Stimulated activated memory B cell treated with anti-CD40 and anti-IgM and Interleukin-4, amounts not matched to agents 10 μg/mL and 1 μg/mL and 100 μg/mL, for 72 hours (primary cell): ENCODE data around the gene OMG.
"Not testable (repeated sequence)": the region's sequence is repeated elsewhere in the genome, so short reads cannot be mapped to it uniquely, and the experiment has no call there.

Source experiments
- ATAC-seq: fragments of 150-1000 bp; cut with Tn5 transposase; 2 replicates; pipeline ENCODE4 v1.10.0; 2021
- H3K27ac Mint-ChIP-seq: one replicate; pipeline ENCODE4 v1.8.0; 2022; ENCODE audit warnings: mild to moderate bottlenecking, mixed read lengths
- H3K27me3 Mint-ChIP-seq: one replicate; pipeline ENCODE4 v1.8.0; 2022; ENCODE audit warnings: mixed read lengths
- H3K36me3 Mint-ChIP-seq: one replicate; pipeline ENCODE4 v1.8.0; 2022; ENCODE audit warnings: mixed read lengths
- H3K4me1 Mint-ChIP-seq: one replicate; pipeline ENCODE4 v1.8.0; 2022; ENCODE audit warnings: mixed read lengths
- H3K4me3 Mint-ChIP-seq: one replicate; pipeline ENCODE4 v1.8.0; 2022; ENCODE audit warnings: mild to moderate bottlenecking, moderate library complexity, mixed read lengths
- H3K9me3 Mint-ChIP-seq: one replicate; pipeline ENCODE4 v1.8.0; 2022; ENCODE audit warnings: mixed read lengths

OMG gene, protein sequence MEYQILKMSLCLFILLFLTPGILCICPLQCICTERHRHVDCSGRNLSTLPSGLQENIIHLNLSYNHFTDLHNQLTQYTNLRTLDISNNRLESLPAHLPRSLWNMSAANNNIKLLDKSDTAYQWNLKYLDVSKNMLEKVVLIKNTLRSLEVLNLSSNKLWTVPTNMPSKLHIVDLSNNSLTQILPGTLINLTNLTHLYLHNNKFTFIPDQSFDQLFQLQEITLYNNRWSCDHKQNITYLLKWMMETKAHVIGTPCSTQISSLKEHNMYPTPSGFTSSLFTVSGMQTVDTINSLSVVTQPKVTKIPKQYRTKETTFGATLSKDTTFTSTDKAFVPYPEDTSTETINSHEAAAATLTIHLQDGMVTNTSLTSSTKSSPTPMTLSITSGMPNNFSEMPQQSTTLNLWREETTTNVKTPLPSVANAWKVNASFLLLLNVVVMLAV

DNA sequence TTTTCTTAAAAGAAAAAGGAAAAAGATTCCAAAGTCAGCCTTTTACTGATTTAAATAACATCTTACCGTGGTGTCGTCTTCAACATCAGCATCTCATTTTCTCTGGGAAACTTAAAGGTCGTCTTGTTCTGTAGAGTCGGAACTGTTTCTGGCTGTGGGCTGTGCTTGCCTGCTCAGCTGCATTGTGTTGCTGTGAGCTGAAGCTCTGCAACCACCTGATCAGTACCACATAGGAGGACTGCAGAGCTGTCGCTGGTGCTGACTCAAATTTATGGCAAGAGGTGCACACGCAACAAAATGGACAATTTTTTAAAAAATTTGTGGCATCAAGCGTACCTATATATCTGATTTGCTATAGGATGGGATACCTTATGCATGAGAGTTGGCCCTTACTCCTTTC, at the start of gene OMG:
OMG (minus strand) TSS at position 150 of the 400 bp plus-strand sequence. CDS start 908 bp downstream, outside the sequence.
- no peak within 1 kb of the TSS for H3K27ac Mint-ChIP-seq
- H3K27me3 Mint-ChIP-seq = no peaks in the 10 kb centered on the region
- no peak for ATAC-seq
- peaks cover 20% of the 10 kb centered on the region for H3K4me1 Mint-ChIP-seq
- no peak within 1 kb of the TSS for H3K4me3 Mint-ChIP-seq
- peaks cover 6% of the 10 kb centered on the region for H3K36me3 Mint-ChIP-seq
- no peaks in the 10 kb centered on the region for H3K9me3 Mint-ChIP-seq

DNA sequence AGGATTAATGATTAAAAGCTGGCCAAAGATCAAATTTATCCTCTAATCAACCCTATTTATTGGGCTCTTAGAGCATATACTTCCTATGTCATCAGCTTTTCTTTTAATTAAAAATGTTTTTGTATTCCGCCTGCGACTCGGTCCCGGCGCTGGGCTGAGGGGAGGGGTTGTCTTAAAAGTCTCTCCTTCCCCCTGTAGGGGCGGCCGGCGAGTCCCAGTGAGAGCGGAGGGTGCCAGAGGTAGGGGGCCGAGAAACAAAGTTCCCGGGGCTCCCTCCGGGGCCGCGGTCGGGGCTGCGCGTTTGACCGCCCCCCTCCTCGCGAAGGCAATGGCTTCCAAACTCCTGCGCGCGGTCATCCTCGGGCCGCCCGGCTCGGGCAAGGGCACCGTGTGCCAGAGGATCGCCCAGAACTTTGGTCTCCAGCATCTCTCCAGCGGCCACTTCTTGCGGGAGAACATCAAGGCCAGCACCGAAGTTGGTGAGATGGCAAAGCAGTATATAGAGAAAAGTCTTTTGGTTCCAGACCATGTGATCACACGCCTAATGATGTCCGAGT, 48.2 kb upstream of the OMG start:
- not testable (repeated sequence) for H3K27me3 Mint-ChIP-seq, ATAC-seq, H3K4me1 Mint-ChIP-seq, H3K4me3 Mint-ChIP-seq, H3K9me3 Mint-ChIP-seq, H3K27ac Mint-ChIP-seq
- H3K36me3 Mint-ChIP-seq = peaks cover 40% of the 10 kb centered on the region

GRCh38 chr17:31339906-31340661, 43.0 kb upstream of the OMG start:
- no peaks in the 10 kb centered on the region for H3K9me3 Mint-ChIP-seq
- no peaks in the 10 kb centered on the region for H3K27me3 Mint-ChIP-seq
- ATAC-seq = no peak
- H3K36me3 Mint-ChIP-seq = peaks cover 45% of the 10 kb centered on the region
- no peak overlapping the region for H3K4me3 Mint-ChIP-seq
- H3K27ac Mint-ChIP-seq = no peak overlapping the region
- H3K4me1 Mint-ChIP-seq = no peaks in the 10 kb centered on the region

GRCh38 chr17:31329221-31329620, 32.2 kb upstream of the OMG start:
- Mint-ChIP-seq H3K27me3 (no peaks in the 10 kb centered on the region), H3K4me3 (no peak overlapping the region), H3K4me1 (peaks cover 5% of the 10 kb centered on the region), H3K9me3 (no peaks in the 10 kb centered on the region), H3K27ac (no peak overlapping the region), H3K36me3 (peaks cover 25% of the 10 kb centered on the region)
- ATAC-seq = no peak

DNA sequence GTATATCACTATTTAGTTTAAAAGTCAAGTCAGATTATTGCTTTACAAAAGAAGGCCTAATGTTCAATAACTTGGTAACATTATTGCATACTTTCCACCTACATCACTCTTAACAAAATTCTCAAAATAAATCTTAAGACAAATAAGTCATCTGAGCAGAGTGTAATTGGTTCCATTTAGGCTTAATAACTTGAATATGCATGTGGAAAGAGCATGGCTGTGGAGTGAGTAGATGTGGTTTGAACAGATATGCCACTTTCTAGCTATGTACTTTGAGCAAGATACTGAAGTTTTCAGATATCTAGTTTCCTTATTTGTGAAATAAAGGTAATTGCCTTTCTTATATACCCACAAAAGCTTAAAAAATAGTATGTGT, 31.1 kb upstream of the OMG start:
- no peaks in the 10 kb centered on the region for H3K27me3 Mint-ChIP-seq

DNA sequence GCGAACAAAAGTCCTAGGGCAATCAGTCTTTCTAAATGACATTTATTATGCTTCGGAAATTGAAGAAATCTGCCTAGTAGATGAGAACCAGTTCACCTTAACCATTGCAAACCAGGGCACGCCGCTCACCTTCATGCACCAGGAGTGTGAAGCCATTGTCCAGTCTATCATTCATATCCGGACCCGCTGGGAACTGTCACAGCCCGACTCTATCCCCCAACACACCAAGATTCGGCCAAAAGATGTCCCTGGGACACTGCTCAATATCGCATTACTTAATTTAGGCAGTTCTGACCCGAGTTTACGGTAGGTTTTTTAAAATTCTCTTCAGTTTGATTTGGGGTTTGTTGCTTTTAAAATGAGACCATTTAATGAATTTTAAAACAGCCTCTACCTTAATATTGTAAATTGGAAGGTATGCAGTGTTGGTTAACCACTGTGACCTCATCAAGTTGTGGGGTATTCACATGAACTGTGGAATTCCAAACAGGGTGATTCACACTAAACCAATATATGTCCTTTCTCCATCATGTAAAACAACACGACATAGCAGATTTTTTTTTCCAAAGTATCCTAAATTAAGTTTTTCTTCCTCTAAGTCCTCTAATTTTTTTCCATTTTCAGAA, 30.6 kb upstream of the OMG start:
- ATAC-seq = no peak
- Mint-ChIP-seq H3K27ac (no peak overlapping the region), H3K9me3 (no peaks in the 10 kb centered on the region), H3K4me1 (peaks cover 12% of the 10 kb centered on the region), H3K36me3 (peaks cover 25% of the 10 kb centered on the region), H3K4me3 (no peak overlapping the region), H3K27me3 (no peaks in the 10 kb centered on the region)

More for the DNA sequence above, 31.1 kb upstream of the OMG start:
- no peaks in the 10 kb centered on the region for H3K9me3 Mint-ChIP-seq
- no peak overlapping the region for H3K27ac Mint-ChIP-seq
- no peak for ATAC-seq
- H3K4me1 Mint-ChIP-seq = peaks cover 12% of the 10 kb centered on the region
- no peak overlapping the region for H3K4me3 Mint-ChIP-seq
- H3K36me3 Mint-ChIP-seq = peaks cover 25% of the 10 kb centered on the region

- H3K4me3 Mint-ChIP-seq = no peak overlapping the region
- H3K27ac Mint-ChIP-seq = peak overlapping the region; percentile 47
- no peaks in the 10 kb centered on the region for H3K27me3 Mint-ChIP-seq
- no peaks in the 10 kb centered on the region for H3K9me3 Mint-ChIP-seq
- H3K4me1 Mint-ChIP-seq = peaks cover 20% of the 10 kb centered on the region
- no peak for ATAC-seq
- H3K36me3 Mint-ChIP-seq = peaks cover 21% of the 10 kb centered on the region
Measured at GRCh38 chr17:31323551-31323950, 26.5 kb upstream of the OMG start.

- peak overlapping the region; percentile 87 for H3K27ac Mint-ChIP-seq
- no peaks in the 10 kb centered on the region for H3K27me3 Mint-ChIP-seq
- no peaks in the 10 kb centered on the region for H3K9me3 Mint-ChIP-seq
- peaks cover 21% of the 10 kb centered on the region for H3K36me3 Mint-ChIP-seq
- no peak for ATAC-seq
- peak overlapping the region; percentile 82 for H3K4me3 Mint-ChIP-seq
- H3K4me1 Mint-ChIP-seq = peaks cover 24% of the 10 kb centered on the region
Measured at GRCh38 chr17:31321966-31322365, 24.9 kb upstream of the OMG start.

DNA sequence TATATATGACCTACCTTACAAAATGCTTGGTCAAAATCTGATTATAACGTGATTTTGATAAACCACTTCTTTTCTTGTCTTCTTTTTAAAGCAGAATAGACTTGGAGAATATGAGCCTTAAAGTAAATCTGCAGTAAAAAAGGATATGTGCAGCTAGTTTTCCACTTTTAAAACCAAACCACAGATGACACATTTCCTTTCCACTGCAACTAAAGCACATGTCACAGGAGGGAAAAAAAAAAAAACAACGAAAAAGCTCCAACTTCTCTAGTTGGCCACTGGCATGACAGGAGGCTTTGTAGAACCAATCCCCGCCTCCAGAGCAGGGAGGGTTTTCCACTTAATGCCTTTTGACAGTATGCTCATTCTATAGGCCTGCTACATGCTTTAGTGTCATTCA, 24.4 kb upstream of the OMG start, which contains the start of gene EVI2A:
EVI2A (minus strand) TSS at position 142 of the 400 bp plus-strand sequence. CDS start 2,609 bp downstream, outside the sequence.
- peak within 1 kb of the TSS; percentile 82 for H3K4me3 Mint-ChIP-seq
- H3K9me3 Mint-ChIP-seq = no peaks in the 10 kb centered on the region
- ATAC-seq = peak; percentile 86
- peak within 1 kb of the TSS; percentile 87 for H3K27ac Mint-ChIP-seq
- H3K27me3 Mint-ChIP-seq = no peaks in the 10 kb centered on the region
- H3K36me3 Mint-ChIP-seq = peaks cover 17% of the 10 kb centered on the region
- peaks cover 24% of the 10 kb centered on the region for H3K4me1 Mint-ChIP-seq

- peaks cover 24% of the 10 kb centered on the region for H3K4me1 Mint-ChIP-seq
- no peaks in the 10 kb centered on the region for H3K9me3 Mint-ChIP-seq
- H3K27ac Mint-ChIP-seq = peak overlapping the region; percentile 87
- ATAC-seq = no peak
- peak overlapping the region; percentile 82 for H3K4me3 Mint-ChIP-seq
- no peaks in the 10 kb centered on the region for H3K27me3 Mint-ChIP-seq
- peaks cover 13% of the 10 kb centered on the region for H3K36me3 Mint-ChIP-seq
Measured at GRCh38 chr17:31320791-31321190, 23.8 kb upstream of the OMG start.

DNA sequence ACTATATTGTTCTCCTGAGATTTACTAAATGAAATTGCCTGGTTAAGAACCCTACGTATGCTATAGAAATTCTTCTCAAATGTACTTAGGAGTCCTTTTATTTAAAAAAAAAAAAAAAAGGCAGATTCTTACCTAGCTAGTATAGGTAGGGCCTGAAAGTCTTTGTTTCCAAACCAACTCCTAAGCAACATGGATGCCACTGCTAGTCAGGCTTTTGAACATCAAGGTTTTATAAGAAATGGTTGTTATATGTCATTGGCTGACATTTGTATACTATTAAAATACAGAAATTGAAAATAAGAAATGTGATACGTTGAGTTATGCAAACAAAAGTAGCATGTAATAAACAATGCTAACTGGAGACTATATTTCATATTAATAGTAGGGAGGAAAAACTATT, 23.2 kb upstream of the OMG start:
- Mint-ChIP-seq H3K27me3 (no peaks in the 10 kb centered on the region), H3K4me3 (peak overlapping the region; percentile 82), H3K27ac (peak overlapping the region; percentile 87), H3K36me3 (peaks cover 13% of the 10 kb centered on the region), H3K4me1 (peaks cover 24% of the 10 kb centered on the region), H3K9me3 (no peaks in the 10 kb centered on the region)
- ATAC-seq = no peak

DNA sequence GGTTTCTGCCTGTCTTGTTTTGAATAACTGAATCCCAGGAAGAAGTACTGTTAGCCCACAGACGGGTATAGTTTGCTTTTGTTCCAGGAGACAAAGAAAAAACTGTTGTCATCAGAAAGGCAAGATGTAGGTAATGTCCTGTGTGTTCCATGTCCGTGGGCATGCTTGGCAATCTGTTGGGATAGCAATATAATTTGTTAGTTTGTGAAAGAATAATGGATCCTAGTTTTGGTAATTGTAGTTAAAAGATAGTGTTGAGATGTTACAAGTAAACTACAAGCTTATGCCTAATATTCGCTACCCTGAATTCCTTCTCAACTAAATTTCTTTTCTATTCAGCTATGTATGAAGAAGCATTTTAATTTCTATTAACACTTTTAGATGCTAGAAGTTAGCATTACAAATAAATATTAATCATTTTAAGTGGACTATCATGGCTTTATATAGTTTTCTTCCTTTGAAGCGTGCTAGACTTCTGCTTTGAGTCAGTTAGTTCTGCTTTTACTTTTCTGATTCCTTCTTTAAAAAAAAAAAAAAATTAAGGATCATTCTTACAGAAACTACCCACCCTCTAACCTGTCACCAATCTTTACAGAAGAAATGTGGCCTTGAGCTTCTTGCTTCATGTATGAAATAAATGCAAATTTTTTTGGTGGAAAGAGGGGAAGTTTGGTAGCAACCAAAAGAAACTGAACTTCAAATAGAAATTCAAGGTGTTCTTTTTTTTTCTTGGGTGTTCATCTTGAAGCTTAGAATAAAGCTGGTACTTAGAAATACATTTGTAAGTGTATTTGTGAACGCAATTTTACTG, 22.0 kb upstream of the OMG start:
- Mint-ChIP-seq H3K4me1 (peaks cover 31% of the 10 kb centered on the region), H3K36me3 (peaks cover 13% of the 10 kb centered on the region), H3K9me3 (no peaks in the 10 kb centered on the region), H3K27me3 (no peaks in the 10 kb centered on the region), H3K4me3 (peak overlapping the region; percentile 82), H3K27ac (peak overlapping the region; percentile 87)
- peak; percentile 82 for ATAC-seq

DNA sequence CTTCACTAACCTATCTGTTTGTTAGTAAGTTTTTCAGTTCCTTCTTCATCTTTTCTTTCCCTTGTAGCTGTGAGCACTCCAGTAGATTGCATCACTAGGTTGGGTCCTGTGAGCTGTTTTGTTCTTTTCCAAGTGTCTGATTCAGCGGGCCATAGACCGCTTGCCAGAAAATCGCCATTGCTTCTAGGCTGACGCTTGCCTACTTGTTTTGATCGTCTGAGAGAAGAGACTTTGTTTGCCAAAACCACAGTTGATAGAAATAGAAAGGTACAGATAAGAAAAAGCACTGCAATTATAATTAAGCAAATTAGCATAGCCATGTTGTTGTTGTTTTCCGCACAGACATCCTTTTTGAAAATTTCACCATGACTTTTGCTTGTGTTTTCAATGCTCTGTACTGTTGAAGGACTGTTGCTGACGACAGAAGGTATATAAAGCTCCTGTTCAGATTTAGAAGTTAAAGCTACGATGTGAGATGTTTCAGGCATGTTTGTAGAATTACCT, 21.3 kb upstream of the OMG start:
- H3K27me3 Mint-ChIP-seq = no peaks in the 10 kb centered on the region
- peak overlapping the region; percentile 87 for H3K27ac Mint-ChIP-seq
- peaks cover 13% of the 10 kb centered on the region for H3K36me3 Mint-ChIP-seq
- peaks cover 25% of the 10 kb centered on the region for H3K4me1 Mint-ChIP-seq
- no peaks in the 10 kb centered on the region for H3K9me3 Mint-ChIP-seq
- ATAC-seq = peak; percentile 68
- peak overlapping the region; percentile 82 for H3K4me3 Mint-ChIP-seq

DNA sequence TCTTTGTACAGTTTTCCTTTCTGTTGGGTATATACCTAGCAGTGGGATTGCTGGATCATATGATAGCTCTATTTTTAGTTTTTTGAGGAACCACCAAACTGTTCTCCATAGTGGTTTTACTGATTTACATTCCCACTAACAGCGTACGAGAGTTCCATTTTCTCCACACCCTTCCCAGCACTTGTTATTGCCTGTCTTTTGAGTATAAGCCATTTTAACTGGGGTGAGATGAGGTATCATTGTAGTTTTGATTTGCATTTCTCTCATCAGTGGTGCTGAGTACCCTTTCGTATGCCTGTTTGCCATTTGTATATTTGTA, 17.7 kb upstream of the OMG start:
- H3K36me3 Mint-ChIP-seq = peaks cover 27% of the 10 kb centered on the region
- H3K4me3 Mint-ChIP-seq = peak overlapping the region; percentile 10
- no peaks in the 10 kb centered on the region for H3K27me3 Mint-ChIP-seq
- no peaks in the 10 kb centered on the region for H3K9me3 Mint-ChIP-seq
- H3K27ac Mint-ChIP-seq = peak overlapping the region; percentile 85
- no peak for ATAC-seq
- H3K4me1 Mint-ChIP-seq = peaks cover 31% of the 10 kb centered on the region
